ENCODE data around the gene GNG13.
"Not testable (repeated sequence)": the region's sequence is repeated elsewhere in the genome, so short reads cannot be mapped to it uniquely, and the experiment has no call there.

Gene GNG13, protein sequence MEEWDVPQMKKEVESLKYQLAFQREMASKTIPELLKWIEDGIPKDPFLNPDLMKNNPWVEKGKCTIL

DNA sequence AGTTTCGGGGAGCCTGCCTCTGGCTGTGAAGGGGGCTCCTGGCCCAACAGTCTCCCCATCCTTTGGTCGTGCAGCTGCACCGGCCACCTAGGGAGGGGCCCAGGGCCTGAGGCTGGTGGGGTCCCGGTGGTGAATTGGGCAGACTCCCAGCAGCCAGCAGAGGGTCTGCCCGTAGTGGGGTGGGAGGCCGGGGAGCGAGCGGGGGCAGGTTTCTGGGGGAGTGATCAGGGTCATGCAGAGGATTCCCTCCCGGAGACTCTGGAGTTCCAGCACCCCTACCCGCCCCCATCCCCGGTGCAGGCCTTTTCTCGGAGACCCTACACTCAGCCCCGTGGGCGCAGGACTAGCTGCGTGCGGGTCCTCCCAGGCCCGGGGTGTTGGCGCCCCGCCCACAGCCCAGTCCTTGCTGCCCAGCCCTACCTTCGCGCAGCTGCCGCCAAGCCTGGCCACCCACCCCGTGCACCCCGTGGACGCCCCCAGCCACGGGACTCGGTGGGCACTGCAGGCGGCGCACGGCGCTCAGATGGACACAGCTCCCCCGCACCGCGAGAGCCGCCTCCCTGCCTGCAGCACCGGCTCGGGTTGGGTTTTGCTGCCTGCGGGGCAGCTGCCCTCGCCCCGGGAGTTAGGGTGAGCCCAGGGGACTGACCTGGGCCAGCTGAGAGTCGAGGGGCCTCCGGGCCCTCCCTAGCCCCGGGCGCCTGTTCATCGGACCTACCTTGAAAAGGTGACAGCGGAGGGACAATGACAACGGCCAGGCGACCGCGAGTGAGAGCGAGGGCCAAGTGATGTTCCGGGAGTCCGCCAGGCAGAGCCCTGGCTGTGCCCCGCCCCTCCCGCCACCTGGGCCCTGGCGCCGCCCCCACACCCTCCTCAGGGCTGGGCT, at the start of gene GNG13:
TSS of gene GNG13 (minus strand) at position 787 of the 886 bp plus-strand sequence. CDS start 1,657 bp downstream, outside the sequence.
- no peak for DNase-seq (ENCODE audit: low read depth in 2 of 3, low spot score in 1 of 3)

DNA sequence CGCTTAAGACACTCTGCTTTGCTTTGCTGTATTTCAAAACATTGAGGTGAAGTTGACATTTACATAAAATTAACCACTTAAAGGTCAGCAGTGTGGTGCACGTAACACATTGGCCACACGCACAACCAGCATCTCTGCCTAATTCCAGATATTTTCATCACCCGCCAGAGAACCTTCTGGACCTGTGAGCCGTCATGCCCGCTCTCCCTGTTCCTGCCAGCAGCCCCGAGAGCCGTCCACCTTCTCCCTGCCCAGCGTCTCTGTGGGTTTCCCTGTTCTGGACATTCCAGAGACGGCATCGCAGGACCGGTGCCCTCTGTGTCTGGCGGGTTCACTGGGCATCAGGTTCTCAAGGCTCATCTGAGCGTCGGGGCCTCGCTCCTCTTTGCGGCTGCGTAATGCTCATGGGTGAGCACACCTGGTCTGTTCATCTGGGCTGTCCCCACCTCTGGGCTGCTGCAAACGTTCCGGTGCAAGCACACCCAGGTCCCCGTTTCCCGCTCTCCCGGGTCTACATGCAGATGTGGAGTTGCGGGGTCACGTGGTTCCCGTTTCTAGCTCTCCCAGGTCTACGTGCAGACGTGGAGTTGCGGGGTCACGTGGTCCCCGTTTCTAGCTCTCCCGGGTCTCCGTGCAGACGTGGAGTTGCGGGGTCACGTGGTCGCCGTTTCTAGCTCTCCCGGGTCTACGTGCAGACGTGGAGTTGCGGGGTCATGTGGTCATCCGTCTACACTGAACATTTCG, 48.1 kb upstream of the GNG13 start:
- no peak for DNase-seq (ENCODE audit: low read depth in 2 of 3, low spot score in 1 of 3)

DNA sequence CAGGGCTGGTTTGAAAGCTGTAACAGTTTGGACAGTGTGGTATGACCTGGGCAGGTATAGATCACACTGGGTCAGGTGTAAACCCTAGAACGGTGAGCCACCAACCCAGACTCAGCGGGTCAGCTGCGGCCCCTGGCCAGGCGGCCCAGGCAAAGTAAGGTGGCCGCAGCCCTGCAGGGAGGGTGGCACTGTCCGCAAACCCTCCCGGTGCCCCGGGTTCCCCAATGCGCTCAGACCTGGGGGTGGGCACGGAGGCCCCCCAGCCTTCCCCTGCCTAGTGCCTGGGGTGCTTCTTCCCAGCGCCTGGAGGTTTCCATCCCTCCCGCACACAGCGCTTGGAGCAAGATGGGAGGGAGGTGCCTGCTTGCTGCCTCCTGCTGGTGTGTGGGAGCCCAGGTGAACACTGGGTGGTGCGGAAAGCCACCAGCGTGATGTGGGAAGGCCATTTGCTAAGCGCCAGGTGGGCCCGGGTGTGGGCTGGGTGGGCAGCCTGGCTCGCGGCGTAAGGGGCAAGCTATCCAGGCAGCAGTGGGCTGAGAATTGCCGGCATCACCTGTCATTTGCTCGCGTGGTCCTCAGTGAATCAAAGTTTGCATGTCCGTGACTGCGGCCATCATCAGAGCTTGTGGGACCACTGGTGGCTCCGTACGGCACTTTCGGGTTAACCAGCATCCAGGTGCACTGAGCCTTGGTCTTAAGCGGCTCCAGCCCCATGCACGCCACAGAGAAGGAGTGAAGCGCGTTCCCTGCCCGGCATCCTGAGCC, 47.3 kb upstream of the GNG13 start:
- no peak for DNase-seq (ENCODE audit: low read depth in 2 of 3, low spot score in 1 of 3)

DNA sequence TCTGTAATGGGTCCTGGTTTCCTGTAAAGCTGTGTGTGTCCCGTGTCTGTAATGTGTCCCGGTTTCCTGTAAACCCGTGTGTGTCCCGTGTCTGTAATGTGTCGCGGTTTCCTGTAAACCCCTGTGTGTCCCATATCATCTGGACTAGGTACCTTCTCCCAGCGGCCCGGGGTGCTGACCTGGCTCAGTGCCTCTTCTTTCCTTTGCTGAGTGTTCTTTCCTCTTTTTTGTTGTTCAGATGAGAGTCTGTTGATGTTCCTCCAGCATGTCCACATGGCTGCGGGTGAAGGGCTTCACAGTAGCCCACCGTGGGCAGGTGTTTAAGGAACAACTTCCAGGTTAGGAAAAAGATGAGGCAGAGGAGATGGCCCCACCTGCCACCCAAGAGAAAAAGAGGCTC, 46.6 kb upstream of the GNG13 start:
- no peak for DNase-seq (ENCODE audit: low read depth in 2 of 3, low spot score in 1 of 3)

DNA sequence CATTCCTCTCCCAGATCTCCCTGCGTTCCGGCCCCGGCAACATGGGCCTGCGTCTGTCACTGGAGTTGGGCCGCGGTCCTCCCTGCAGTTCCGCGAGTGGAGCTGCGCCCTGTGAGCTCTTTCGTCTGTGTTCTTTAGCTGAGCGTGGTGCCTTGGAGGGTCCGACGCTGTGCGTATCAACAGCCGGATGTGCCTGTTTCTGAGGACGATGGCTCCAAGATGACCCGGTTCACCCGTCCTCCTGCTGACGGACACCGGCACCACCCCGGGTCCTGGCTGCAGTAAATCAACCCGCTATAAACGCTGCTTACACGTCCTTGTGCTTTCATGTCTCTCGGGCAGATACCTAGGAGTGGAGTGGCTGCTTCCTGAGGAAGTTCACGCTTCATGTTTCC, 44.8 kb upstream of the GNG13 start:
- no peak for DNase-seq (ENCODE audit: low read depth in 2 of 3, low spot score in 1 of 3)

DNA sequence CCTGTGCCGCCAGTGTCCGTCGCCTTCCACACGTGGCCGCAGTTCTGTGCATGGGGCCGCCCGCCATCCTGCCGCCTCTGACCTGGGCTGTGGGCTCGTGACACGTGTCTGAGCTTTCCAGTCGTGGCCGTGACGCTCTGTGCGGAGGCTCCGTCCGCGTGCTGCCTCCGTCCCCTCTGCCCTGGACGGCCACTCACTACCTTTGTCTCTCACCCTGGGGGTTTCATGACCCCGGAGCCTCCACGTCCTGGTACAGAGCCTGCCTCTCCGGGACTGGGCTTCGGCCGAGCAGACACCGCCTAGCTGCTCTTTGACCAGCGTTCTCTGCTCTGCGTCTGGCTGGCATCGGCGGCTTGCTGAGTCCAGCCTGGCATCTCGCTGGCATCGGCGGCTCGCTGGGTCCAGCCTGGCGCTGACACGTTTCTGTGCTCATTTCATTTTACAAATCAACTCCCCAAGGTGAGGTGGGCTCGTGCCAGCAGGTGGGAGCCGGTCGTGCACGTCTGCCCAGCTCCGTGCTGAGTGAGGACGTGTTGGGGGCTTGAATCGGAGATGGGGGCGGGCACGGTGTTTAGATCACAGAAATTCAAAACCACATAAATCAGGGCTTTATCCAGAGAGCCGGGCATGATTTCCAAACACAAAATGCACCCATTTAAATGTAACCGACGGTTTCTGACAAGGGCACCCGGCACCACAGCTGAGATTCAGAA, 44.3 kb upstream of the GNG13 start:
- DNase-seq (ENCODE audit: low read depth in 2 of 3, low spot score in 1 of 3): no peak

DNA sequence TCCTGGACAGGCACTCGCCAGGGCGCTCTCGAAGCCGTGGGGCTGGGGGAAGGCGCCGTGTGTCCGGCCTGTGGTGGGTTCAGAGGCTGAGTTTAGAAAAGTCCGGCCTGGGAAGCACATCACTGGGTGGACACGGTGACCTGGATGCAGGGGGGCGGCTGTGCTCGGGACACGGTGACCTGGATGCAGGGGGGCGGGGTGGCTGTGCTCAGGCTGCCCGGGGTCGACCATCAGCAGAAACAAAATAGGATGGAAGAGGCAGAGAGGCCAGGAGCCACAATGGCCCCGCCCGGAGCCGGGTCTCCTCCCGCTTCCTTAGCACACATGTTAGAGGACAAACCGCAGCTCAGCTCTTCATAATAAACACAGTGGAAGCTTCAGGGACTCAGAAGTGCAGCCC, 43.2 kb upstream of the GNG13 start:
- DNase-seq (ENCODE audit: low read depth in 2 of 3, low spot score in 1 of 3): no peak

DNA sequence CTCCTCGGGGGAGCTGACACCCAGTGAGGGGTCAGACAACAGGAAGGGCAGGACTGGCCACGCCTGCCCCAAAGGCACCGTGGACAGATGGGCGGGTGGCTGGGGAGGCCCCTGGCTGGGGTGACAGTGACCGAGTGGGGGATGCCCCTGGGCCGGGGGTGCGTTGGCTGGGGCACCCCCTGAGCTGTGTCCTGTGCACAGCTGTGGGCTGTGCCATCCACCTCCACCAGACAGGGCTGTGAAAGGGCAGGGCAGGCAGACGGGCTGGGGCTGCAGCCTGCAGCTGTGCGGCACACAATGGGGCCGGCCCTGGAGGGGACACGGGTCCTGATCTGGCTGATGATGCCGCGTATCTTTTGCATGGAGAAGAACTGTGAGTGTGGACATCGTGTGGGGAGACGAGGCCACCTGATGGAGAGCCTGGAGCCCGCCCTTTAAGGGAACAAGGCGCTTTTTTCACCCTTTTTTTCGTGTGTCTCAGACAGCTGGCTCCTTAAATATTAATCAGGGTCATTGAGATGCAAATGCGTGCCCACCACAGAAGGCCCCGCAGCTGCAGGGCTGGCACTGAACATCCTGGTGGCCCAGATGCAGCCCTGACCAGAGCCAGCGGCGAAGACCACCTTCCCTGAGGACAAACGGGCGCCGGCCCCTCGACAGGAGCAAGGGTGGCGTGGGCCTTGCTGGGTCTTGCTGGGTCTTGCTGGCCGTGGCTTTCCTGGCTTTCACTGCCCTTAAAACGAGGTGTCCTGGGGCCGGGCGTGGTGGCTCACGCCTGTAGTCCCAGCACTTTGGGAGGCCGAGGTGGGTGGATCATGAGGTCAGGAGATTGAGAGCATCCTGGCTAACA, 42.4 kb upstream of the GNG13 start:
- DNase-seq (ENCODE audit: low read depth in 2 of 3, low spot score in 1 of 3): no peak

DNA sequence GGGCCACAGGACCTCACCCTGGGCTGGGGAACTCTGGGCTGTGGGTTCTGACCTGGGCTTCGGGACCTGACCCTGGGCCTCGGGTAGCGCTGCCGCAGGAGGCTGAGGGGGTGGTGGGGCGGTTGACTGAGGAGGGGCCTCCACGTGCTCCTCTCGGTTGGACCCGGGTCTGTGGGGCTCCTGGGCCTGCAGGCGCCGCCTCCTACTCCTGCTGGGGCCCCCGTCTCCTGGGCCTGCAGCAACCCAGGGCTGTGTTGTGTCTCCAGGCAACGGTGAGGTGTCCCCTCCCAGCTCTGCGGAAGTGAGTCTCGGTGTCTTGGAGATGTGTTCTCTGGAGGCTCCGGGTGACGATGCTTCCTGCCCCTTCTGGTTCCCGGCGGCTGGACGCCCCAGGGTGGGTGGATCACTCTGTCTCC, 41.5 kb upstream of the GNG13 start:
- DNase-seq (ENCODE audit: low read depth in 2 of 3, low spot score in 1 of 3): no peak

DNA sequence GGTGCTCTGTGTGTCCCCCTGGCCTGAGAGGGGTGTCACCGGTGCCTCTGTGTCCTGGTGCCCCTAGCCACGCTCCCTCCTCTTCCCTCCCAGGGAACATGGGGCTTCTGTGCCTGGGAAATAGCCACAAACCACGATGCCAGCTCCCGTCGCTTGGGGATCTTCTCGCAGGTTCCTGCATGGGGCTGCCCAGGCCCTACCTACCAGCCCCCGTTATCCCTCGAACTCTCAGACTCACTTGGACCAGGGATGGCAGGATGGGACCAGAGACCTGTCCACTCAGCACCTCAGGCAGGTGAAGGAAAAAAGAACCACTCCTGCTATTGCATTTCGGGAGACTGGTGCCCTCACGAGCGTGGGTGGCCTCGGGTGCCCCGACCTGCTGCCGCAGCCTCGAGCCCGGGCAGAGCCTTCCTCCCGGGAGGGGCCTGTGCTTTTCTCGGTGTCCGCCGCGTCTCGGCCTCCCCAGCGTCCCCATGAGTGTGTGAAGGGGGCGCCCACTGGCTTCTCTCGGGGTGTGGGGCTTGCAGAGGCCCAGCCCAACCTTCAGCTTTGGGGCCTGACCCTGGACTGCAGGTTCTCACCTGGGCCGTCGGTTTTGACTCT, 41.0 kb upstream of the GNG13 start:
- DNase-seq (ENCODE audit: low read depth in 2 of 3, low spot score in 1 of 3): no peak

DNA sequence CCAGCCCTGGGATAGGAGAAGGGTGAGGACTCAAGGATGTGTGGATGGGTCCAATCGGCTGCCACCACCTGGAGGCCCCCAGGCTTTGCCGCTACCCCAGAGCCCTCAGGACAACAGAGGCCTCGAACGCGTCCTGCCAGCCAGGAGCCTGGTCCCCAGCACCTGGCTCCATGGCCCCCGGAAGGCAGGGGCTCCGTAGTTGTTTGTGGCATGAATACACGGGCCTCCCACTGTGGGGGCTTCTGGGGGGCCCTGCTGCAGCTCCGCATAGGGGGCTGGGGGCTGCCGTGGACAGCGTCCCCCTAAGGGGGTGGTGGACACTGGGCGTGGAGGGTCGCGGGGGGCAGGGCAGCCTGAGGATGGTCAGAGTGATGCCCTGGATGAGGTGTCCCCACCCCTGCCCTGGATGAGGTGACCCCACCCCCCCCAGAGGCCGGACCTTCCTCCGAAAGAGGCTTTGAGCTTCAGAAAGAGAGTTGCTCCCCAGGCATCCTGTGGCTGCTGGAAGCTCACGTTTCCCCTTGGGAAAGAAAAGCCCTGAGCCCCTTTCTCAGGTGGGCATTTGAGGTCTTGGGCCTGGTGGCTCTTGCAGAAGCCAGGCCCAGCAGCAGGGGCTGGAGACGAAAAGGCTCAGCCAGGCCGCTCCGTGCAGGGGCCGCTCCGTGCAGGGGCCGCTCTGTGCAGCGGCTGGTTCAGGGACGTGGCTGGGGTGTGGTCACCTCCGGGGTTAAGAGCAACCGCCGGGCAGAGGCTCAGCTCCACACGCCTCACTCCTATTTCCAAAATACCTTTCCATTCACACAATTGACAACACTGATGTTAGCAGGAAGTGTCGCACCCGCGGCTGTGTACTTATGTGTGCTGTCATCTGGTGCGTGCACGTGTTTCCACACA, 40.3 kb upstream of the GNG13 start:
- no peak for DNase-seq (ENCODE audit: low read depth in 2 of 3, low spot score in 1 of 3)

DNA sequence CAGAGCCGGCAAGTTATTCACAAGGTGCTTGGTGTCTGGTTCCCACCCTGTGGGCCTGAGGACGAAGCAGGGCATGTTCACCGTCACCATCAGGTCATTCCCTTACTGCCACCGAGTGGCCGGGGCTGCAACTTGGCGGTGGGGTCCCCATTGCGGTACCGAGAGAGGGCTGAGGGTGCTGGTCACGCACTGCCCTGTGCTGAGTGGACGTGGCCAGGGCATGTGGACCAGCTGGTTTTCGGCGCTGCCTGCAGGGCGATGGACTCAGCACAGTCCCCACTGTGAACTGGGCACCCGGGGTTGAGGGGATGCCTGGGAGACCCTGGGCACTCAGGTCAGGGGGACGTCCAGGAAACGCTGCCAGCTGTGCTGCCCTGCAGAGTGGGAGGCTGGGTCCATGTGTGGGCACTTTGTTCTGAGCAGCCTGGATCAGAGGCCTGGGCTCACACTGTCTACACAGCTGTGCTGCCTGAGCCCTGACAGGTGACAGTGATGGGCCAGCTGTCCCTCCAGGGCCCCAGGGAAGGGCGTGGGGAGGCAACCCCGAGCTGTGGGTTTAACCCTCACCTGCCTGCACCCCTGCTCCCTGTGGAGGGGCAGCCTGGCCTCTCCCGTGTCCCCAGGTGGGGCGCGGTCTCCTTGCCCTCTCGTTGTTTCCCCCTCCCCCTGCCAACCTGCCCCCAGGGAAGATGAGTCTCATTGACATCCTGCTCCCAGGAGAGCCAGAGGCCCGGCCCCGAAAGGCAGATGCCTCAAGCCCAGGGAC, 39.3 kb upstream of the GNG13 start:
- DNase-seq (ENCODE audit: low read depth in 2 of 3, low spot score in 1 of 3): no peak

DNA sequence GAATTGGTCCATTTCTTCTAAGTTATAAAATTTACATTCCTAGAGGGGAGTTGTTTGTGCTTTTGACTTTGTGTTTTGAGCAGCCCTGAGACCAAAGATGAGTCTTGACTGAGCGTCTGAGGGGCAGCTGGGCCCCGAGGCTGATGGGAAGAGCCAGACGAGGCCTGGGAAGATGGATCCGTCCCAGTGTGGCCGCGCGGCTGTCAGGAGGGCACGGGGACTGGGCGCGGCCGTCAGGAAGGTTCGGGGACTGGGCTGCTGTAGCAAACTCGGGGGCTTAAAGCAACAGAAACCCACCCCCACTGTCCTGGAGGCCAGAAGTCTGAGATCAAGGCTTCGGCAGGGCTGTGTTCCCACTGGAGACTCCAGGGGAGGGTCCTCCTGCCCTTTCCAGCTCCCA, 38.2 kb upstream of the GNG13 start:
- DNase-seq (ENCODE audit: low read depth in 2 of 3, low spot score in 1 of 3): no peak

DNA sequence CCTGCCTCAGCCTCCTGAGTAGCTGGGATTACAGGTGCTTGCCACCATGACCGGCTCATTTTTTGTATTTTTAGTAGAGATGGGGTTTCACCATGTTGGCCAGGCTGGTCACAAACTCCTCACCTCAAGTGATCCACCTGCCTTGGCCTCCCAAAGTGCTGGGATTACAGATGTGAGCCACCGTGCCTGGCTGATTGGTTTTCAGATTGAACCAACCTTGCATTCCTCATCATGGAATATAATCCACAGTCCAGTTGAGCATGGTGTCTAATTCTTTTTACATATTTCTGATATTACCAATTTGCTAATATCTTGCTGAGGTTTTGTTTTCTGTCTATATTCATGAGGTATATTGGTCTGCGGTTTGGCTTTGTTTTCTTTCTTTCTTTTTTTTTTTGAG, 36.3 kb upstream of the GNG13 start:
- not testable (repeated sequence) for DNase-seq (ENCODE audit: low read depth in 2 of 3, low spot score in 1 of 3)

DNA sequence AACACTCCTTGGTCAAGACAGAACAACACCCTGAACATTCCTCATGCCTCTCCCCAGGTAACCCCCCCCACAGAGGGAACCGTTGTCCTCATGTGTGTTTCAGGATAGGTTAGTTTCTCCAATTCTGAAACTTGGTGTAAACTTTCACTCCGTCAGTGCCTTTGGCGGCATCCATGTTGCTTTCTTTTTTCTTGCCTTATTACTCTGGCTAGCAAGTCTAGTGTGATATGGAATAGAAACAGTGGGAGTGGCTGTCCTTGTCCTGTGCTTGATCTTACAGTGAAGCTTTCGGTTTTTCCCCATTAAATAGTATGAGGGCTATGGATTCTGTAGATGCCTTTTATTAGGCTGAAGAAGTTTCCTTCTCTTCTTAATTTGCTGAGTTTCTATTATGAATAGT, 35.7 kb upstream of the GNG13 start:
- no peak for DNase-seq (ENCODE audit: low read depth in 2 of 3, low spot score in 1 of 3)

DNA sequence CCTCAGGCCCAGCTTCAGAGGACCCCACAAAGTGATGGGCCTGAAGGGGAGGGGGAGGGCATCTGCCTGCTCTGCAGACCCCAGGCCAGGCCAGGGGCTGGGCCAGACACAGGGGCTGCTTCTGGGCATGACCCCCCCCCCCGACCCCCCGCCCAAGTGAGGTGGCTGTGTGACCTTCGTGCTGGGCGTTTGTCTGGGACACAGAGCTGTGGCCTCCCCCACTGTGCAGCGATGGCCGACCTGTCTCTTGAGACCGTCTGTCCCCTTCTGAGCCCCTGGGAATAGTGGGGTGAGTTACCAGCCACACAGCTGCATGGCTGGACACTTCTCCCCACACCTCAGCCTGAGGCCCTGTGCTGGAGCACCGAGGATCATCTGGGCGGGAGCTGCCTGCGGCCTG, 34.8 kb upstream of the GNG13 start:
- no peak for DNase-seq (ENCODE audit: low read depth in 2 of 3, low spot score in 1 of 3)

DNA sequence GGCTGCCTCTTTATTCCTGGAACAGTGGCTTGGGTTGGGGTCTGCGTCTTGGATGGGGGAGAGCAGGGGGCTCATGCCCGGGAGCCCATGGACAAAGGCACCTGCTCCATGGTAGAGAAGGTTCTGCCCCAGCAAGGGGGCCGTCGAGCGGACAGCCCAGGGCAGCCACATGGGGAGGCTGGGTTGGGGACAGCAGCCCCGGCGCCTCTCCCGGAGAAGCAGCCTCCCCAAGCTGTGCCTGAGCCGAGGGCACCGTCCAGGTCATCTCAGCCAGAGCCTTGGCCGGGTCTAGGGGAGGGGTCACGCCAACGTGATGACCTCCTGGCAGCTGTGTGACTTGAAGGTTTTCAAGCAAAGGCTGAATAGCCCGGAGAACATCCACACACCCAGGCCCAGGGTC, 32.9 kb upstream of the GNG13 start:
- DNase-seq (ENCODE audit: low read depth in 2 of 3, low spot score in 1 of 3): no peak

Measured in stimulated activated CD4-positive, alpha-beta T cell treated with anti-CD3 and anti-CD28 coated beads, Interleukin-12 subunit alpha, Interleukin-12 subunit beta, amount 100 ng/mL, for 48 hours (primary cell).